ENCODE data around the gene NKD2. TPM values are rescaled to one million over a fixed set of nuclear protein-coding genes. Genes with fewer than 3 reads are reported as not detected.

NKD2 gene
- total and polyA plus RNA-seq, 9 of the 15 experiments (the other 6 are each of a cell fraction or from before 2014, with no cell fraction given): 0.09 to 0.64 (median 0.27) TPM; not detected in 5

DNA sequence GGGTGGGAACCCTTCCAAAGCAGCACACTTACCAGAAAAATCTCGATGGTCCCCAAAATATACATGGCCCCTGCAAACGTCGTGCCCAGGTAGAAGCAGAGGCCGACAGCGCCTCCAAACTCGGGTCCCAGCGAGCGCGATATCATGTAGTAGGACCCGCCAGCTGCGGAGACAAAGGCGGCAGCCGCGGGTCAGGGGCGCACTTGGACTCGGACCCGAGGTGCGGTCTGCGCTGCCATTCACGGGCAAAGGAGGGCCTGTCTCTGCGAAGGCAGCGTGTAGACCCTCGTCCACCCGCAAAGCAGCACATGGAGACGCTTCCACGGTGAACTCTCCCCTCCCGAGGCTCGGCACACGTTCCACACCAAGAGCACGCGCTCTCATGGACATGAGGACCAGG, 78.3 kb downstream of the NKD2 start (continued):
- TF ChIP-seq, protein P1, sequence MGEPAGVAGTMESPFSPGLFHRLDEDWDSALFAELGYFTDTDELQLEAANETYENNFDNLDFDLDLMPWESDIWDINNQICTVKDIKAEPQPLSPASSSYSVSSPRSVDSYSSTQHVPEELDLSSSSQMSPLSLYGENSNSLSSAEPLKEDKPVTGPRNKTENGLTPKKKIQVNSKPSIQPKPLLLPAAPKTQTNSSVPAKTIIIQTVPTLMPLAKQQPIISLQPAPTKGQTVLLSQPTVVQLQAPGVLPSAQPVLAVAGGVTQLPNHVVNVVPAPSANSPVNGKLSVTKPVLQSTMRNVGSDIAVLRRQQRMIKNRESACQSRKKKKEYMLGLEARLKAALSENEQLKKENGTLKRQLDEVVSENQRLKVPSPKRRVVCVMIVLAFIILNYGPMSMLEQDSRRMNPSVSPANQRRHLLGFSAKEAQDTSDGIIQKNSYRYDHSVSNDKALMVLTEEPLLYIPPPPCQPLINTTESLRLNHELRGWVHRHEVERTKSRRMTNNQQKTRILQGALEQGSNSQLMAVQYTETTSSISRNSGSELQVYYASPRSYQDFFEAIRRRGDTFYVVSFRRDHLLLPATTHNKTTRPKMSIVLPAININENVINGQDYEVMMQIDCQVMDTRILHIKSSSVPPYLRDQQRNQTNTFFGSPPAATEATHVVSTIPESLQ (CRISPR knock-in tag; IDR thresholded peaks at IDR 0.05): no peak
- no peak for TF ChIP-seq NCOA2 (IDR thresholded peaks at IDR 0.05; ENCODE audit: partially characterized antibody in 2 of 2)
- TF ChIP-seq CHD4 (IDR thresholded peaks at IDR 0.05; ENCODE audit: insufficient read depth, insufficient replicate concordance, low read depth, low read length, poor library complexity, severe bottlenecking): no peak

DNA sequence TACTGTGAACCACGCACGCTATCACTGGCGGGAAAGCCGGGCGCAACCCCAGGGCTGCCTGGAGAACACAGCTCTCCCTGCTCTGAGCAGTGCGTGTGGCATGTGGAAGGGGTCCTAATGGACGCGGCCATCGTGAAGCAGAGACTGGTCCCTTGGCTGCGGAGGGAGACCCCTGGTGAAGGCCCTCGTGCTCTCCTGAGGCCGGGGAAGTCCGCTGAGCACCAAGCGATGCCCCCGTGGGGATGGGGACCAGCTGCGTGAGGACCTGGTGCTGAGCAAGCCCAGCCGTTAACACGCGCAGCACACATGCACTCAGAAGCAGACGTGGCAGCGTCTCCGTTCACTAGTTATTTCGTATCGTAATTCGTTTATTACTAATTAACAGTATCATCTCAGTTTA, 78.8 kb downstream of the NKD2 start:
- H3K9me3 ChIP-seq (replicated peaks; ENCODE audit: control insufficient read depth, insufficient read depth, low read depth, low read length): no peaks in the 10 kb centered on the region
- ATAC-seq (no peak), FAIRE-seq (no peak), DNase-seq (ENCODE audit: extremely low read depth in 1 of 4, low spot score in 3 of 4) (no peak)
- H3K4me1 ChIP-seq (replicated peaks in 1 of 2; ENCODE audit: control insufficient read depth in 2 of 2, insufficient read depth in 2 of 2, low read length in 2 of 2): peaks cover 0 to 66% of the 10 kb centered on the region in 2 experiments; a peak in 2 of 5 replicates
- no peak overlapping the region for H3K27ac ChIP-seq (ENCODE audit: extremely low read depth, low read depth, low read length)
- no peaks in the 10 kb centered on the region for H3K9me1 ChIP-seq (ENCODE audit: control insufficient read depth, insufficient read depth, low read length)
- H3K4me3 ChIP-seq: no peak overlapping the region
- intact Hi-C loops (cut with micrococcal nuclease): no loop called here
- 52% methylated on average over 25 of the region's 25 CpGs for WGBS (ENCODE audit: insufficient coverage, low coverage, missing lambda C conversion rate)
- H3K27me3 ChIP-seq (ENCODE audit: control insufficient read depth in 2 of 2, insufficient read depth in 2 of 2, low read length in 2 of 2): peaks cover 2 to 87% of the 10 kb centered on the region in 2 experiments; a peak in 3 of 5 replicates
- ChIA-PET CTCF (ENCODE audit: low intra/inter-chr PET ratio) (no interaction called here), POLR2A (no interaction called here)
- H3K4me2 ChIP-seq (ENCODE audit: insufficient read depth, low read length): no peak overlapping the region
- H3K36me3 ChIP-seq (ENCODE audit: control insufficient read depth, insufficient read depth, low read length): no peaks in the 10 kb centered on the region
- in situ Hi-C loops (cut with MboI): no loop called here
- no peak overlapping the region for H2AFZ ChIP-seq (ENCODE audit: low read depth, low read length)
- no TSS peak for BruUV-seq (replicated peaks)
- H3K79me2 ChIP-seq (ENCODE audit: control insufficient read depth, insufficient read depth, low read length): no peaks in the 10 kb centered on the region
- no peak overlapping the region for H3K9ac ChIP-seq (ENCODE audit: insufficient read depth in 1 of 2, low read depth in 2 of 2, low read length in 2 of 2)
- H4K20me1 ChIP-seq (replicated peaks; ENCODE audit: control insufficient read depth, insufficient read depth, low read length): peaks cover 11% of the 10 kb centered on the region; the same call in 1 of the 2 replicates
- no peak for TF ChIP-seq HNRNPLL (IDR thresholded peaks at IDR 0.05; ENCODE audit: low read depth, low read length, poor library complexity, severe bottlenecking)
- TF ChIP-seq ZNF830 (CRISPR knock-in tag; IDR thresholded peaks at IDR 0.05): no peak

All from K562 (cell line).